ENCODE data around the gene NME7.

NME7 gene

DNA sequence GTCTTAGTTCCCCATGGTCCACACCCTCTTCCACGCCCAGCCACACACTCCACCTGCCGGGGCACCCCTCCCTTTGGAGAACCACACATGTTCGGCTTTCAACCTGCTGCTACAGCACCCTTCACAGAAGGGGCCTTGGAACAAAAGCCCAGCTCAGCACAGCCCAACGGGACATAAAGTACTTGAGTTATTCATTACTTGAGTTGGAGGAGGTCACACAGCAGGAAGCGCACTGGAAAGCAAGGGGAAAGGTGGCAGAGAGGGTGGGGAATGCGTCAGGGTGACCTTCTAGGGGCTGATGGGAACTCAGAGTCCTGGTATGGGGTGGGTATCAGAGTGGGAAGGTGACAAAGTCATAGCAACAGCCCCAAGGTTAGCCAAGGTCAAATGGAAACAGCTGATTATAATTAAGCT, 264.1 kb downstream of the NME7 start:
- DNase-seq: no peak

DNA sequence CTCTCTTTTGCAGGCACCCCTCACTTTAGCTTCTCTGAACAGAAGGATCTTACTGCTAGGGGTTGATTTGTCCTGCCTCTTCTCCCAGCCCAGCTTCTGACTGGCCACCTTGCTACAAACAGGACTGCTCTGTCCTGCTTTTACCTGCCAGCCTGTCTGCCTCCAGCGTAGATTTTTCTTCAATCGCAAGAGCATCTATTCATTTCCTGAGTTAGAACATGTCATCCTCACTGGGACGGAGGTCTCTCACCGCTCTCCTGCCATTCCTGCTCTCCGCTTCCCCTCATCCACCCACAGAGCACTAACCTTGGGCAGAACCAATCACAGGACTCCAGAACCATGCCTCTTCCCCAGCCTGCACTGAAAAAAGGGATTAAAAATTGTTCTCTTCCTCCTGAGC, 264.6 kb downstream of the NME7 start:
- DNase-seq: no peak

DNA sequence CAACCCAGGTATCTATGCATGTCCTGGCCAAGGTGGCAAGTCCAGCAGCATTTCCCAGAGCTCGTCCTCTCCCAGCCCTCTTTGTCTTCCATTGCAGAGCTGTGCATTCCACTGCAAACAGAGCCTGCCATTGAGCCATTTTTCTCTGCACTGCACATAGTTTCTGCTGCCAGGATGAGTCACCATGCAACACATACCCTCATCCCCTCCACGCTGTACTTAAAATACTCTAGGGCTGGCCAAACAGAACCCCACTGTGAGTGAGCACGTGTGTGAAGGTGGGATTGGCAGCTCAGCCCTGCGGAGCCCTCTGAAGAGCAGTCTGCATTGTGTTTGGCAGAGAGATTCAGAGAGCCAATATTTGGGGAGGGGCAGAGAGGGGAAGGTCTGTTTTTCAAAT, 265.0 kb downstream of the NME7 start:
- DNase-seq: no peak

DNA sequence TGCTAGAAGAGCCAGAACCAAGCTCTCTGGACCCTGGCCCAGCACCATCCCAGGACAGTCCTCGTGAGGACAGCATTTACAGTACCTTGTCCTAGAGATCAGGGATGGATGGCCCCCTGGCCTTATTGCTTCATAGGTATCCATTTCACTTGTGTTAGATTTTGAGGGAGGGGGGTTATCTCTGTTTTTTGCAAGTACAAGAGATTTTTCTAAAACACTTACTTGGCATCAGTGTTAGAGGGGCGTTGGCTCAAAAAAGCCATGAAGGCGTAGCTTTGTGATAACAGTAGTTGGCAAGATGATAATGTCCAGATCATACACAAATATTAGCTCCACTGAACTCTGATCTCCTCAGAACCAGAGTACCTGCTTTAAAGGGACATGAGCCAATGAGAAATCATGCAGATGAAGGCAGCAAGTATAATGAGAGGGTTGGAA, 266.9 kb downstream of the NME7 start:
- DNase-seq: peak; percentile 48

DNA sequence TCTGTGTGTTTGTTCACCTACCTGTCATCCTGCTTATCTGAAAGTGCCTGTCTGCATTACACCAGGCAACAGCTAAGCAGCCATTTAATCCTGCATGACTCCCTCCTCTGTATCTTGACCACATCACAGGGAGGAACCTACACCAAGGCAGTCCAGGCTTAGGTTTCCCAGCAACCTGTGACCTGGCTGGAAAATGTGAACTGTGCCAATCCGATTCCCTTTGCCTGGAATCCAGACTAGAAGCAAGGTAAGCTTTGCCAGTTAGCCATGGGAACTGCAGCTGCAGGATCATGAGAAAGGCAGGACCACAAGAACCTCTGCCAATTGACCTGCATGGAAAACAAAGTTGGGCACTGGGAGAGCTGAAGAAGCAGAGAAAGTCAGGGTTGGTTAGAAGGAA, 267.4 kb downstream of the NME7 start:
- no peak for DNase-seq

DNA sequence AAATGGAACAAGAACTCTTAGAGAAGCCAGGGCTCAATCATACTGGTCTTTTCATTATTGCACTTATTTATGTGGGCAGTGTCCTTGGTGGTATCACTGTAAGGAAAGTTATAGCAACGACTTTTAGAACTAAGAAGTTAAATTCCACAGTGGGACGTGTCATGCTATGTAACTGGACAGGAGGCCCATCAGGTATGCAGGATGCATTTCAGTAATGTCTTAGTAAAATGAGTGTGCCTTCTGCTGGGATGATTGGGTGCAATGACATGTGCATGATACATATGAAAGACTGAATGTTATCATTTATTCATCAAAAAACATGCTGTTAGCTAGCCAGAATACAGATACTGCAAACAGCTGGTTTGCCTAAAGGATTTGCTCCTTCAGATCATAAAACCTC, 268.0 kb downstream of the NME7 start:
- DNase-seq: no peak

DNA sequence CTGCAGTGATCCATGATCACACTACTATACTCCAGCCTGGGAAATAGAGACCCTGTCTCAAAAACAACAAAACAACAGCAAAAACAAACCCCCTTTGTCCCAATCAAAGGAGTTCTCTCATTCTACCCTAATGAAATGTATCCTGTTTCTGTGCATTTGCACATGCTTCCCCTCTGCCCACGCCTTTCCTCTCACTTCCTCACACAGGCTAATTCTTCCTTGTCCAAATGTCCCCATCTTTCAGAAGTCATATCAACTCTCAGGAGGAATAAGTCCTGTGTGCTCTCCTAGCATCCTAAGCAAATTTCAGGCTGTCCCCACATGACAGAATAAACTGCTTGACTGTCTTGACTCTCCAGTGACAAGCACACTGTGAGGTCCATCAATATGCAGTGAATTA, 269.2 kb downstream of the NME7 start:
- no peak for DNase-seq

DNA sequence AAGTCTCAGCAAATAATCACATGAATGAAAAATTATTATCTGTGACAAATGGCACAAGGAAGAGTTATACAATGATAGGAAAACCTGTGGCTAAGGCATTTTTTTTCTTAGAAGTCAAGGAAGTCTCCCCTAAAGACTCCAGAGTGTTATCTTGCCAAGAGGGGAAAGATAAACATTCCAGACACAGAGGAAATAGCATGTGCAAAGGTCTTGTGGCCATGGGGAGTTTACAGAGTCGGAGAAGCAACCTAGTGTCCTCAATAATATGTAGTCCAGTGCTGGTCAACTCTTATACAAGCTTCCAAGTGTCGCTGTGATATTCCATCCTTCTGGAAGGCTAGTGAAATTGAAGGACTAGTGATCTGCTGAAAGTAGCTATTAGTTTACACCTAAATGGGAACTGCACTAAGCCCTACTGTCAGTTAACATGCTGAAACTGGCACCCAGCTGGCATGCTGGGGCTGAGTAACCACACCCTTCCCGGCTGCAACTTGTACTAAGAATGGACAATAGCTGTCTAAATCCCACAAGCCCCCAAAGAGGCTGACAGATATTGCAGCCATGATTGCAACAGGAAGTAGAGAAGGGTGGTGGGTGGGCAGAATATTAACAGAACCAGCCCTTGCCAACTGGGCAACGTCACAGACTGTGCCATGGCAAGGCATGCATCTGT, 272.6 kb downstream of the NME7 start:
- DNase-seq: no peak

DNA sequence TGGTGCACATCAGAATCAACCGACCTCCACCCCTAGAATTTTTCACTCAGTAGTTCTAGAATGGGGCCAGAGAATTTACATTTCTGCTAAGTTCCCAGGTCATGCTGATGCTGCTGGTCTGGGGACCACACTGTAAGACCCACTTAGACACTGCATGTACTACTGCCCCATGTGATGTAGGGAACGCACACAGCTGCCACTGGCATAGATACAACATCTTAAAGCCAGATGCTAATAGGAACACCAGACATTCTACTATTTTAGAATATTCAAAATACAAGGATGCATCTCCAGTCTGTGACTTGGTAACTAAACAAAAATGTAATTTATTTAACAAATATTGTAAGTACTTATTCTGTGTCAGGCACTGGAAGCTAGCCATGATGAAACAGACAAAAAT, 275.2 kb downstream of the NME7 start:
- DNase-seq: no peak

DNA sequence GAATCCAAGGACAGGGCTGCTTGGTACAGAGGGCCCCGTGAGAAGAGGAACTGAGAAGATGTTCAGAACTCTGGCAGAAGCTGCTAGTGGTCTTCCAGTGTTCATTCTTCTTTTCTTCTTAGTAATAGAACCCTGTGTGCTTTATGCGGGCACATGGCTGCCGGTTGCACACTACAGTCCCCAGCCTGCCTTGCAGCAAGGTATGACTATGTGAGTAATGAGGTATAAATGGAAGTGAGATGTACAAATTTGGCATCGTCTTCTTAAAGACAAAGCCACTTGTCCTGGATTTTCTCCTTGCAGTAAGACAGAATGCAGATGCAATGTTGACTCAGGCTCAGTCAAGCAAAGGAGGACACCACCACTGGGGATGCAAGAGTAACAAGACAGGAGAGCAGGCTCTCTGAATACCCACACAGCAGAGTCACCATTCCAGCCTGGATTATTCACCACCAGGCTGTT, 276.1 kb downstream of the NME7 start:
- DNase-seq: no peak

DNA sequence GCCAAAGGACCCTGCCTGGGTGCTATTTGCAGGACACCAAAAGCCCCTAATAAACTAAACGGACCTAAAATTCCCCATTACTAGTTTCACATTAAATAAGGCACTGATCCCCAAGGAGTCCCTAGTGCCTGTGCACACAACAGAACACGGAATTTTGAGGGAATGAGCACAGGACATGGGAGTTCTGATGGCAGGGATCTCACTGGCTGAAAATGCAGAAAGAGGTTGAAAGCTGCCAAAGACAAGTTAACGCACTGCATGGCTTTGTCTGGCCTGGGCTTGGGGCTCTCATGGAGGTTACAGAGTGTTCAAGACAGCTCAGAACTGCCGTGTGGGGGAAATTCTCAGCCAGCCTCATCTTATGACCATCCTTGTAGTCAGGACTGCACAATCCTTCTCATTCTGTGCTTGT, 276.7 kb downstream of the NME7 start:
- no peak for DNase-seq

DNA sequence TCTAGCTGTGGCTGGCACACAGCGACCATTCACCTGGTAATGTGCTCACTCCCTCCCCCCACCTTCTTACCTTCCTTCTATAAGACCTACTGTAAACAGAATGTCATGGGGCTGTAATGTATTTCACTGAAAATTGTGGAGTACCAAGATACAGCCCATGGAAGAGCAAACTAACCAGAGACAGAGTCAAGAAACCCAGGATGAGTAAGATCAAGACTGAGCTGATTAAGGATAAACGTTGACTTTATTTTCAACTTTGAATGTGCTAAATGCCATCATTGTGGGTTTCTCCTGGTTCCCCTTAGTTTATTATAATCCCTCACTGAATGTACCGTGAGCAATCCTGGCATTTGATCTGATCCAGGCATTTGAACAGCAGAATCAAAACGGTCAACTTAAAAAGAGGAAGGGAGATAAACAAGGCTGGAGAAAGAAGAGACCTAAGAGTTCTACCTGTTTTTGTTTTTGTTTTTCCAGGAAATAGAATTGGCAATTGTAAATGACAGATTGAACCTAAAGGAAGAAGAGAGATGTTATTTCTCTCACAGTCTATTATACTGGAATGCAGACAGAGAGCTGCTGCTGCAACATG, 277.2 kb downstream of the NME7 start:
- no peak for DNase-seq

DNA sequence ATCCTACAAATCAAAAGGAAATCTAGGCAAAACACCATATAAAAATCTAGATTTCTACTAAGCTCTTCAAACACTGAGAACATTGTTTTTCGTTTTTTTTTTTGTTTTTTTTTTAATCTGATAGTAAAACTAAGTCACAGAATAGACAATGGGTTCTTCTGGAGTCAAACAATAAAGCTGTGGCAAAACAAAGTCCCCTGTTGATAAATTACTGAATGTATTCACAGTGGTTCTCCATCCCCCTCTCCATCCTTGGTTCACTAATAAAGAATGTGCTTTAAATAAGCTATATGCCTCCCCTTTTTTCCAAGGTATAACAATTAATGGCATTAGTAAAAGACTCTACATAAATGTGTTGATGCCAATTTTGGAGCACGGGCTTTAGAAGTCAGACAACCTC, 277.8 kb downstream of the NME7 start:
- DNase-seq: no peak

DNA sequence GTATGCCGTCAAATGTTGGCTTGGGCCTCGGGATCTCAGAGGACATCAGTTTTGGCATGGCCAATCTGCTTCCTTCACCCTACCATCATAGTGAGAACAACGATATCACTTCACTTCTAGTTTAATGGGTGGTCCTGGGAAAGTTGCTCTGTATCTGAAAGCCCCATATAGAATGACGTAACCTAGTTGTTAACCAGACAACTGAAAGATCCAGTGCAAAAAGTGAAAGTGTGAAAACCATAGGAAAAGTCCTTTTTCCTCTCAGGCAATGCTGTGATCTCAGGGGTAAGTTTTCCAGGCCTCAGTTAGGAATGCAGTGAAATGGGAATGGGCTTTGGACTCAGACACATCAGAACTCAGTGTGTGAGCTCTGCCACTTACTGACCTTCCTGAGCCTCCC, 279.7 kb downstream of the NME7 start:
- DNase-seq: no peak

DNA sequence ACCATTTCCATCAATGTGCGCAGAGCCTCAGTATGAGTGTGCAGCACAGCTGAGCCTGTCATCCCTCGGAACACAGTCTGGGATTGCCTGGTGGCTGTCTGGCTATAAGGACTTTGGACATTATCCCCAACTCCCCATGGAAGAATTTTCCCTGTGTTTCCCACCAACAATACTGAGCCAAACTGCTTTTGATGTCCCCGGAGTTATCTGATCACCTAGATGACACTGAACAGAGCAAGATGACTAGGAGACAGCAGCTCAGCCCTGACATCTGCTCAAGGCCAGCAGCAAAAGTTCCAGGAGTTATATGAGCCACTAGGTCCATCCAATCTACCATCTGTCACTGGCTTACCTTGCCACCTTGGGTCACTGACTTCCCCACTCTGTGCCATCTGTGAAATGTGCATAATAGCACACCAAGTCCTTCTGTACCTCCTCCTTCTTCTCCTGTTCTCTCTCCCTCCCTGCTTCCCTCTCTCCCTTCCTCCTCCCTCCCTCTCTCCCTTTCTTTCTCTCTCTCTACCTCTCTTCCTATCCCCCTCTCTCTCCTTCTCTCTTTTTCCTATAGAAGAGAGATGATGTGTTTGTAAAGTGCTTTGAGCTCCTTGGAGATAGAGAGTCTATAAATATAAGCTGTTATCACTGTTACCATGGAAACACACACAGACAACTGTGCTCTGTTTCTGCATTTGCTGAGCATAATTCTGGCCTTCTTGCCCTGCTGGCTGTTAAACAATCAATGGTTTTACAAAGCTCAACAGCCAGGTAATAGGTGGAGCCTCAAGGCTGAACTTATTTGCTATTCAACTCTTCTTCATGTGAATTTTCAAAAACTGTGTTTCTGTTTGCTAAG, 280.8 kb downstream of the NME7 start:
- DNase-seq: peak; percentile 68

DNA sequence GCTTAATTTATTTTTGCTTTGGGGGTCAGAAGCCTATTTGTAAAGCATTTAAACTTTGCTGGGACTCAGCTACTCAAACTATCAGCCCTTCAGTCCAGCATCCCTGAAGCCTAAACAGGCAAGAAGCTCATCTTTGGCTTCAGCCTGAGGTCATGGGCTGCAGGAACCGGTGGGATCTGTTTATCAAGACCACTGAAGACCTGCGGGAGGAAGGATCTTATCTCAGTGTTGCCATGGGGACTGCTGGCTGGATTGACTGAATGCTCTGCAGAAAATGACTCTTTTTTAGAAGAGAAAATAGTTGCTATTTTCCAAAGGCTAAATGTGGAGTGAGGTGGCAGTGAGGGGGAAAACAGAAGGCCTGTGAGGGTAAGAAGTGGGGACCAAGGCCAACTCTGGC, 281.7 kb downstream of the NME7 start:
- no peak for DNase-seq

Measured in hematopoietic multipotent progenitor cell treated with erythropoietin and hydrocortisone succinate and interleukin-3 and kit ligand, for 6 days (in vitro differentiated cells).